HCT116 (cell line): Measurements from ENCODE around the gene MCL1. TPM values are rescaled to one million over a fixed set of nuclear protein-coding genes. Genes with fewer than 3 reads are reported as not detected.

Experiments
- ATAC-seq: fragments of 200-7000 bp; cut with Tn5 transposase; 2 replicates; pipeline ENCODE4 v1.9.1; 2020; ENCODE audit warnings: mild to moderate bottlenecking, moderate library complexity
- BruUV-seq: library from RNA; stranded (reverse); fragments of 400-500 nt; replicated peaks from 2 replicates; lab custom pipeline; 2021; lab: Mats Ljungman, UMichigan
- CTCF ChIA-PET: fragments of 300-600 bp; sonication (Branson Sonifier 250); formaldehyde crosslinking; loops from one replicate; lab custom pipeline; 2021; ENCODE audit warnings: antibody characterized with exemption; lab: Charles Lee
- POLR2A ChIA-PET: fragments of 300-600, 350-600 bp; sonication (Branson Sonifier 250); formaldehyde crosslinking; loops from one replicate; lab custom pipeline; 2021; ENCODE audit warnings: antibody characterized with exemption; lab: Charles Lee
- RAD21 ChIA-PET, 2 experiments: fragments of 300-600 bp; sonication (Branson Sonifier 250); formaldehyde crosslinking; loops; one replicate each; lab custom pipeline; 2023; ENCODE audit warnings: low total read pairs in 2 of 2; ENCODE audit not compliant: uncharacterized antibody in 2 of 2, unreplicated experiment in 2 of 2, low non-redundant PET in 1 of 2; lab: Charles Lee
- DNase-seq: peaks from one replicate; pipeline ENCODE4 v3.0.0-alpha.2; 2010; ENCODE audit warnings: low read depth, low spot score
- H2AFZ ChIP-seq: fragments of 200-600 bp; shearing (Covaris generic), sonication (generic); 2 replicates; pipeline ENCODE4 v1.6.1; 2017; ENCODE audit warnings: low read depth, mixed run types, mixed read lengths, antibody characterized with exemption, low read length; ENCODE audit not compliant: poor library complexity, severe bottlenecking
- H3K27ac ChIP-seq: 2 replicates; pipeline ENCODE4 v1.5.1; 2012; ENCODE audit warnings: low read depth, low read length
- H3K27me3 ChIP-seq: fragments of 200-600 bp; sonication (generic); 2 replicates; pipeline ENCODE4 v1.6.1; 2016; ENCODE audit warnings: mixed run types, low read length, mixed read lengths; ENCODE audit not compliant: insufficient read depth
- H3K36me3 ChIP-seq, 2 experiments: fragments of 200-500 bp in 1 of 2; fragments of 200-600 bp in 1 of 2; sonication (Bioruptor generic) in 1 of 2; sonication (generic) in 1 of 2; 2 replicates each; pipeline versions ENCODE4 v1.5.1 to v1.6.1; 2014 to 2016; ENCODE audit warnings: low read length in 2 of 2, inconsistent platforms in 1 of 2, mixed read lengths in 1 of 2, mixed run types in 1 of 2; ENCODE audit not compliant: insufficient read depth in 2 of 2, control insufficient read depth in 1 of 2
- H3K4me1 ChIP-seq, 2 experiments: fragments of 200-600 bp in 1 of 2; sonication (generic) in 1 of 2; 2 replicates each; pipeline versions ENCODE4 v1.5.1 to v1.6.1; 2012 to 2017; ENCODE audit warnings: low read length in 2 of 2, inconsistent platforms in 1 of 2, mild to moderate bottlenecking in 1 of 2, mixed read lengths in 1 of 2, mixed run types in 1 of 2, moderate library complexity in 1 of 2; ENCODE audit not compliant: insufficient read depth in 2 of 2, control insufficient read depth in 1 of 2
- H3K4me2 ChIP-seq: fragments of 200-600 bp; sonication (generic); 2 replicates; pipeline ENCODE4 v1.6.1; 2017; ENCODE audit warnings: mixed run types, low read length, mixed read lengths
- H3K4me3 ChIP-seq, 2 experiments: fragments of 200-600 bp in 1 of 2; sonication (generic) in 1 of 2; replicated peaks in 1 of 2; 2 replicates each; pipeline ENCODE4 v1.5.1; 2011 to 2016; ENCODE audit warnings: low read length in 2 of 2, control low read depth in 1 of 2, low read depth in 1 of 2, mild to moderate bottlenecking in 1 of 2, mixed read lengths in 1 of 2, mixed run types in 1 of 2
- H3K79me2 ChIP-seq: fragments of 200-600 bp; sonication (generic); 2 replicates; pipeline ENCODE4 v1.6.1; 2017; ENCODE audit warnings: mild to moderate bottlenecking, mixed run types, low read length, moderate library complexity, mixed read lengths; ENCODE audit not compliant: insufficient read depth
- H3K9ac ChIP-seq: fragments of 200-600 bp; sonication (generic); 2 replicates; pipeline ENCODE4 v1.6.1; 2016; ENCODE audit warnings: low read length, mixed read lengths
- H3K9me2 ChIP-seq: fragments of 200-600 bp; sonication (generic), shearing (Covaris generic); 2 replicates; pipeline ENCODE4 v1.6.1; 2017; ENCODE audit warnings: mixed run types, mild to moderate bottlenecking, moderate library complexity; ENCODE audit not compliant: insufficient read depth
- H3K9me3 ChIP-seq, 2 experiments: fragments of 200-500 bp in 1 of 2; fragments of 200-600 bp in 1 of 2; sonication (Bioruptor generic) in 1 of 2; sonication (generic) in 1 of 2; 2 replicates each; pipeline ENCODE4 v1.6.1; 2014 to 2017; ENCODE audit warnings: low read length in 2 of 2, mixed read lengths in 2 of 2, inconsistent platforms in 1 of 2, low read depth in 1 of 2, mild to moderate bottlenecking in 1 of 2, mixed run types in 1 of 2, moderate library complexity in 1 of 2; ENCODE audit not compliant: control insufficient read depth in 1 of 2, insufficient read depth in 1 of 2
- H4K20me1 ChIP-seq: fragments of 200-600 bp; sonication (generic), shearing (Covaris generic); 2 replicates; pipeline ENCODE4 v1.6.1; 2017; ENCODE audit warnings: mixed run types, mild to moderate bottlenecking, moderate library complexity; ENCODE audit not compliant: insufficient read depth
- CBX3 ChIP-seq: IDR thresholded peaks from 2 replicates; pipeline ENCODE4 v1.6.1; 2012; ENCODE audit warnings: low read depth
- CEBPB ChIP-seq: IDR thresholded peaks from 2 replicates; pipeline ENCODE4 v1.6.1; 2012; ENCODE audit warnings: low read depth
- CTCF ChIP-seq, 3 experiments: fragments of 200-600 bp in 1 of 3; sonication (generic) in 1 of 3; IDR thresholded peaks in 2 of 3; conservative IDR thresholded peaks in 1 of 3; 2 replicates each; pipeline ENCODE4 v1.5.1; 2012 to 2017; ENCODE audit warnings: low read depth in 2 of 3, low read length in 2 of 3, antibody characterized with exemption in 1 of 3, borderline replicate concordance in 1 of 3, control low read depth in 1 of 3, mild to moderate bottlenecking in 1 of 3, mixed read lengths in 1 of 3, mixed run types in 1 of 3, moderate library complexity in 1 of 3; ENCODE audit not compliant: insufficient read depth in 1 of 3
- ELF1 ChIP-seq: IDR thresholded peaks from 2 replicates; pipeline ENCODE4 v1.6.1; 2012; ENCODE audit warnings: low read depth, borderline replicate concordance
- EZH2phosphoT487 ChIP-seq: fragments of 200-600 bp; IDR thresholded peaks from 2 replicates; pipeline ENCODE4 v1.6.1; 2018; ENCODE audit warnings: antibody characterized with exemption, borderline replicate concordance
- JUND ChIP-seq: IDR thresholded peaks from 2 replicates; pipeline ENCODE4 v1.6.1; 2012
- POLR2AphosphoS5 ChIP-seq: IDR thresholded peaks from 2 replicates; pipeline ENCODE4 v1.6.1; 2011; ENCODE audit warnings: mild to moderate bottlenecking, low read depth, low read length, moderate library complexity
- RAD21 ChIP-seq: IDR thresholded peaks from 2 replicates; pipeline ENCODE4 v1.6.1; 2012; ENCODE audit warnings: low read depth, mild to moderate bottlenecking
- SP1 ChIP-seq: IDR thresholded peaks from 2 replicates; pipeline ENCODE4 v1.6.1; 2012; ENCODE audit warnings: low read depth
- SRF ChIP-seq: IDR thresholded peaks from 2 replicates; pipeline ENCODE4 v1.6.1; 2012; ENCODE audit warnings: low read depth
- TCF7L2 ChIP-seq: IDR thresholded peaks from 2 replicates; pipeline ENCODE4 v1.7.0; 2011; ENCODE audit warnings: borderline replicate concordance, inconsistent platforms; ENCODE audit not compliant: insufficient read depth, insufficient read length; ENCODE audit errors: extremely low read depth
- ZBTB33 ChIP-seq: IDR thresholded peaks from 2 replicates; pipeline ENCODE4 v1.6.1; 2011; ENCODE audit warnings: mild to moderate bottlenecking, low read length, moderate library complexity; ENCODE audit not compliant: insufficient replicate concordance; ENCODE audit errors: extremely low read depth
- ZFX ChIP-seq: fragments of 450-650 bp; IDR thresholded peaks from 2 replicates; pipeline ENCODE4 v1.6.1; 2017
- ZNF274 ChIP-seq: fragments of 200-500 bp; sonication (Bioruptor generic); IDR thresholded peaks from 2 replicates; pipeline ENCODE4 v1.6.1; 2014; ENCODE audit warnings: mild to moderate bottlenecking, low read depth, low read length, inconsistent platforms
- intact Hi-C: fragments of 100-400 bp; cut with micrococcal nuclease; formaldehyde crosslinking; loops from 2 replicates; pipeline ENCODE4 v1.10.0; 2022
- total RNA-seq: library from RNA; stranded (reverse); gene quantifications from one replicate; pipeline ENCODE4 v1.2.1, GENCODE V29; 2021; ENCODE audit not compliant: unreplicated experiment
- TF ChIP-seq, protein P1 (sequence below): IDR thresholded peaks from 2 replicates; pipeline ENCODE4 v1.6.1; 2012
- TF ChIP-seq, protein P2 (sequence below): IDR thresholded peaks from 2 replicates; pipeline ENCODE4 v1.6.1; 2012

Gene MCL1
- total RNA-seq, 1 experiment from 2014 or later, result 146 TPM

DNA sequence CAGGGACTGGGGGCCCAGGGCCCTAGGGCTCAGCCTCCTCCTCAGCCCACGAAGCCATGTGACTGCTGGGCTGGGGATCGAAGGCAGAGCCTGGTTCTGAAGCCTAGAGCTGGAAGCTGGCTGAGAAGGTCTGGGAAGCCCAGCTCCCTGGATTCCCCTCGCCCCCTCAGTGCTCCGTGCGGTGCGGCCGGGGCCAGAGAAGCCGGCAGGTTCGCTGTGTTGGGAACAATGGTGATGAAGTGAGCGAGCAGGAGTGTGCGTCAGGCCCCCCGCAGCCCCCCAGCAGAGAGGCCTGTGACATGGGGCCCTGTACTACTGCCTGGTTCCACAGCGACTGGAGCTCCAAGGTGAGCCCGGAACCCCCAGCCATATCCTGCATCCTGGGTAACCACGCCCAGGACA, 21.1 kb downstream of the MCL1 start:
- ChIA-PET CTCF (interaction anchor here (0.9 to 4.8 kb wide), 3 partner anchors 10 to 302 kb away, joined by 3 to 35 read pairs (median 3); partner anchors contain the start of gene ADAMTSL4), POLR2A (no interaction called here), RAD21 (no interaction called here)
- no peak overlapping the region for H2AFZ ChIP-seq
- ATAC-seq (no peak), DNase-seq (no peak)
- no peak overlapping the region for H3K4me3 ChIP-seq
- BruUV-seq, result no TSS peak
- H3K4me1 ChIP-seq, result peaks cover 22 to 35% of the 10 kb centered on the region in 2 experiments
- H3K36me3 ChIP-seq, result no peaks in the 10 kb centered on the region
- no peaks in the 10 kb centered on the region for H3K9me2 ChIP-seq
- no peaks in the 10 kb centered on the region for H3K27me3 ChIP-seq
- H4K20me1 ChIP-seq, result no peaks in the 10 kb centered on the region
- no peak for TF ChIP-seq POLR2AphosphoS5
- no peak for TF ChIP-seq CTCF (IDR thresholded peaks at IDR 0.05 in 2 of 3, conservative IDR thresholded peaks at IDR 0.05 in 1 of 3; ENCODE audit: borderline replicate concordance in 1 of 3, insufficient read depth in 1 of 3, low read depth in 2 of 3, low read length in 2 of 3)
- no peak for TF ChIP-seq RAD21
- TF ChIP-seq ZNF274, result no peak
- TF ChIP-seq ZBTB33, result no peak
- TF ChIP-seq, protein P1, sequence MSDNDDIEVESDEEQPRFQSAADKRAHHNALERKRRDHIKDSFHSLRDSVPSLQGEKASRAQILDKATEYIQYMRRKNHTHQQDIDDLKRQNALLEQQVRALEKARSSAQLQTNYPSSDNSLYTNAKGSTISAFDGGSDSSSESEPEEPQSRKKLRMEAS, result no peak
- no peak for TF ChIP-seq EZH2phosphoT487
- no peak for TF ChIP-seq TCF7L2
- no peak for TF ChIP-seq ELF1
- no peak for TF ChIP-seq JUND
- TF ChIP-seq CEBPB, result no peak
- TF ChIP-seq CBX3, result no peak
- no peak for TF ChIP-seq SP1
- no peak for TF ChIP-seq ZFX
- TF ChIP-seq, protein P2, sequence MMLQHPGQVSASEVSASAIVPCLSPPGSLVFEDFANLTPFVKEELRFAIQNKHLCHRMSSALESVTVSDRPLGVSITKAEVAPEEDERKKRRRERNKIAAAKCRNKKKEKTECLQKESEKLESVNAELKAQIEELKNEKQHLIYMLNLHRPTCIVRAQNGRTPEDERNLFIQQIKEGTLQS, result no peak
- no peak for TF ChIP-seq SRF
- peaks cover 4% of the 10 kb centered on the region; the same call in 1 of the 2 replicates for H3K79me2 ChIP-seq
- no peak overlapping the region for H3K27ac ChIP-seq
- no peak overlapping the region for H3K4me2 ChIP-seq
- H3K9ac ChIP-seq, result no peak overlapping the region
- no peaks in the 10 kb centered on the region for H3K9me3 ChIP-seq
- intact Hi-C loops, result no loop called here
